ENCODE data around the gene PCDH1. TPM values are rescaled to one million over a fixed set of nuclear protein-coding genes. Genes with fewer than 3 reads are reported as not detected.

Gene PCDH1
- total RNA-seq, 1 donor from 2014 or later: 7.9 TPM

GRCh38 chr5:141914199-141914743 is 36.1 kb upstream of the PCDH1 start:
- peak; percentile 69 for DNase-seq
- no peak overlapping the region for H3K27ac Mint-ChIP-seq (ENCODE audit: unreplicated experiment)
- H3K36me3 Mint-ChIP-seq (ENCODE audit: unreplicated experiment): peaks cover 5% of the 10 kb centered on the region
- peaks cover 4% of the 10 kb centered on the region for H3K4me1 Mint-ChIP-seq (ENCODE audit: low read depth, unreplicated experiment)
- TF ChIP-seq CTCF (IDR thresholded peaks at IDR 0.05; ENCODE audit: partially characterized antibody, unreplicated experiment): no peak
- H3K4me3 Mint-ChIP-seq (ENCODE audit: unreplicated experiment): peak overlapping the region; percentile 62
- peaks cover 5% of the 10 kb centered on the region for H3K27me3 Mint-ChIP-seq (ENCODE audit: unreplicated experiment)
- peaks cover 3% of the 10 kb centered on the region for H3K9me3 Mint-ChIP-seq (ENCODE audit: unreplicated experiment)

- DNase-seq: no peak
- Mint-ChIP-seq H3K4me3 (ENCODE audit: unreplicated experiment) (peak overlapping the region; percentile 62), H3K9me3 (ENCODE audit: unreplicated experiment) (peaks cover 3% of the 10 kb centered on the region)
Measured at GRCh38 chr5:141913560-141914198, 35.5 kb upstream of the PCDH1 start.

GRCh38 chr5:141910271-141910673 is 32.1 kb upstream of the PCDH1 start:
- Mint-ChIP-seq H3K4me1 (ENCODE audit: low read depth, unreplicated experiment) (peaks cover 4% of the 10 kb centered on the region), H3K27me3 (ENCODE audit: unreplicated experiment) (peaks cover 5% of the 10 kb centered on the region), H3K9me3 (ENCODE audit: unreplicated experiment) (no peaks in the 10 kb centered on the region), H3K27ac (ENCODE audit: unreplicated experiment) (no peak overlapping the region), H3K36me3 (ENCODE audit: unreplicated experiment) (peaks cover 5% of the 10 kb centered on the region), H3K4me3 (ENCODE audit: unreplicated experiment) (no peak overlapping the region)
- DNase-seq: no peak
- no peak for TF ChIP-seq CTCF (IDR thresholded peaks at IDR 0.05; ENCODE audit: partially characterized antibody, unreplicated experiment)

More at GRCh38 chr5:141913560-141914198, 35.5 kb upstream of the PCDH1 start:
- H3K27ac Mint-ChIP-seq (ENCODE audit: unreplicated experiment): no peak overlapping the region
- H3K4me1 Mint-ChIP-seq (ENCODE audit: low read depth, unreplicated experiment): peaks cover 4% of the 10 kb centered on the region
- TF ChIP-seq CTCF (IDR thresholded peaks at IDR 0.05; ENCODE audit: partially characterized antibody, unreplicated experiment): no peak
- H3K36me3 Mint-ChIP-seq (ENCODE audit: unreplicated experiment): peaks cover 5% of the 10 kb centered on the region
- H3K27me3 Mint-ChIP-seq (ENCODE audit: unreplicated experiment): peaks cover 5% of the 10 kb centered on the region

GRCh38 chr5:141909212-141909611 is 31.0 kb upstream of the PCDH1 start:
- Mint-ChIP-seq H3K4me1 (ENCODE audit: low read depth, unreplicated experiment) (peaks cover 3% of the 10 kb centered on the region), H3K4me3 (ENCODE audit: unreplicated experiment) (no peak overlapping the region), H3K27ac (ENCODE audit: unreplicated experiment) (no peak overlapping the region), H3K36me3 (ENCODE audit: unreplicated experiment) (no peaks in the 10 kb centered on the region), H3K9me3 (ENCODE audit: unreplicated experiment) (no peaks in the 10 kb centered on the region), H3K27me3 (ENCODE audit: unreplicated experiment) (peaks cover 5% of the 10 kb centered on the region)
- DNase-seq: no peak
- no peak for TF ChIP-seq CTCF (IDR thresholded peaks at IDR 0.05; ENCODE audit: partially characterized antibody, unreplicated experiment)

GRCh38 chr5:141908796-141909195 is 30.6 kb upstream of the PCDH1 start:
- Mint-ChIP-seq H3K4me1 (ENCODE audit: low read depth, unreplicated experiment) (peaks cover 3% of the 10 kb centered on the region), H3K27ac (ENCODE audit: unreplicated experiment) (no peak overlapping the region), H3K9me3 (ENCODE audit: unreplicated experiment) (no peaks in the 10 kb centered on the region), H3K36me3 (ENCODE audit: unreplicated experiment) (no peaks in the 10 kb centered on the region), H3K27me3 (ENCODE audit: unreplicated experiment) (peaks cover 5% of the 10 kb centered on the region), H3K4me3 (ENCODE audit: unreplicated experiment) (no peak overlapping the region)
- TF ChIP-seq CTCF (IDR thresholded peaks at IDR 0.05; ENCODE audit: partially characterized antibody, unreplicated experiment): no peak
- DNase-seq: no peak

Data from glutamatergic neuron (in vitro differentiated cells).